NT2/D1 (cell line): ENCODE data around the gene SP100.

Source experiments
- DNase-seq: peaks from one replicate; pipeline ENCODE4 v3.0.0-alpha.2; 2011; ENCODE audit warnings: low read depth, low spot score
- H3K27me3 ChIP-seq: 2 replicates; pipeline ENCODE4 v1.6.0; 2011; ENCODE audit warnings: mild to moderate bottlenecking; ENCODE audit not compliant: insufficient read length, insufficient read depth
- H3K36me3 ChIP-seq: 2 replicates; pipeline ENCODE4 v1.6.1; 2011; ENCODE audit warnings: mild to moderate bottlenecking, low read length, mixed read lengths; ENCODE audit not compliant: insufficient read depth, insufficient read length
- H3K4me1 ChIP-seq: 2 replicates; pipeline ENCODE4 v1.5.1; 2011; ENCODE audit not compliant: insufficient read depth, insufficient read length
- H3K4me3 ChIP-seq: 2 replicates; pipeline ENCODE4 v1.5.1; 2011; ENCODE audit warnings: low read depth; ENCODE audit not compliant: insufficient read length
- H3K9ac ChIP-seq: 2 replicates; pipeline ENCODE4 v1.6.0; 2011; ENCODE audit warnings: low read depth; ENCODE audit not compliant: insufficient read length
- H3K9me3 ChIP-seq: 2 replicates; pipeline ENCODE4 v1.5.1; 2011; ENCODE audit warnings: mild to moderate bottlenecking, low read length; ENCODE audit not compliant: insufficient read depth
- SUZ12 ChIP-seq: IDR thresholded peaks from 2 replicates; pipeline ENCODE4 v1.6.1; 2011; ENCODE audit not compliant: insufficient read length, insufficient read depth; ENCODE audit errors: extremely low read depth
- YY1 ChIP-seq: IDR thresholded peaks from 2 replicates; pipeline ENCODE4 v1.6.1; 2011; ENCODE audit not compliant: insufficient read length, insufficient read depth
- ZNF274 ChIP-seq: IDR thresholded peaks from 2 replicates; pipeline ENCODE4 v1.6.1; 2011; ENCODE audit warnings: mild to moderate bottlenecking, low read depth, low read length

Gene SP100

GRCh38 chr2:230422149-230422548, 6.1 kb downstream of the SP100 start:
- no peak for DNase-seq
- TF ChIP-seq ZNF274 = no peak
- TF ChIP-seq YY1 = no peak
- TF ChIP-seq SUZ12 = no peak
- Histone ChIP-seq H3K4me3 (no peak overlapping the region), H3K27me3 (no peaks in the 10 kb centered on the region), H3K36me3 (no peaks in the 10 kb centered on the region), H3K9ac (no peak overlapping the region), H3K9me3 (no peaks in the 10 kb centered on the region), H3K4me1 (no peaks in the 10 kb centered on the region)

DNA sequence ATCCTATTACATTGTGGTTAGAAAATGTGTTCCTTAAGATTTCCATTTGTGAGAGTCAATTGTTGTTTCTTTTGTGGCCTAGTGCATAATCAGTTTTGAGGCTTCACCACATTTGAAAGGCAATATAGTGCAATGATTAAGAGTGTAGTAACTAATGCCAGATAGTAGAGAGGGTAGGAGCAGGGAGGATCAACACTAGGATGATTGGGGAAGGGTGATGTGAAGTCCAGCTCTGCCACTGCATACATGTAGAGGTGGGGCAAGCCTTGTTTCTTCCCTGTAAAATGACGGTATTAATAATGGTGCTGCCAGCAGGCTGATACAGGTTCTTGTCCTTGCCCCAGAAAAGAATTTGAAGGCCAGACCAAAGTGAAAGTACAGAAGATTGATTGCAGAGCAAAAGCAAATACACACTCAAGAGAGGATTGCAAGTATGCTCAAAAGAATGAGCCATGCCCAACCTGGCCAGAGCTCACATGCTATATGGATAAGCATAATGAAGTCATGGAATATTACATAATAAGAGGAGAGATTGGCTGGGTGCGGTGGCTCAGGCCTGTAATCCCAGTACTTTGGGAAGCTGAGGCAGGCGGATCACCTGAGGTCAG, 8.0 kb downstream of the SP100 start:
- TF ChIP-seq ZNF274 (no peak), YY1 (no peak), SUZ12 (no peak)
- H3K36me3 ChIP-seq = no peaks in the 10 kb centered on the region
- no peak overlapping the region for H3K4me3 ChIP-seq
- no peak for DNase-seq
- no peak overlapping the region for H3K9ac ChIP-seq
- H3K9me3 ChIP-seq = peaks cover 2% of the 10 kb centered on the region; the same call in 1 of the 2 replicates
- no peaks in the 10 kb centered on the region for H3K4me1 ChIP-seq
- no peaks in the 10 kb centered on the region for H3K27me3 ChIP-seq

GRCh38 chr2:230425377-230425776, 9.4 kb downstream of the SP100 start:
- Histone ChIP-seq H3K36me3 (no peaks in the 10 kb centered on the region), H3K27me3 (no peaks in the 10 kb centered on the region), H3K9ac (no peak overlapping the region), H3K9me3 (peaks cover 13% of the 10 kb centered on the region; the same call in 1 of the 2 replicates), H3K4me1 (no peaks in the 10 kb centered on the region), H3K4me3 (no peak overlapping the region)
- TF ChIP-seq SUZ12 (no peak), YY1 (no peak), ZNF274 (no peak)
- no peak for DNase-seq

DNA sequence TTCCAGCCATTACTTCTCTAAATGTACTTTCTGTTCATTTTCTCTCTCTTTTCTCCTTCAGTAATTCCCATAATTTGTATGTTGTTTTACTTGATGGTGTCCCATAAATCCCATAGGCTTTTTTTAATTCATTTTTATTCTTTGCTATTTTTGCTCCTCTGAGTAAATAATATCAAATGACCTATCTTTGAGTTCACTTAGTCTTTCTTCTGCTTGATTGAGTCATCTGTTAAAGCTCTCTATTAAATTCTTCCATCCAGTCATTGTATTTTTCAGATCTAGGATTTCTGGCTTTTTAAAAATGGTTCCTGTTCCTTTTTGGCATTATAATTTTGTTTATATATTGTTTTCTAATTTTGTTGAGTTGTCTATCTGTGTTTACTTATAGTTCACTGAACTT, 13.5 kb downstream of the SP100 start:
- H3K4me1 ChIP-seq = no peaks in the 10 kb centered on the region
- H3K36me3 ChIP-seq = no peaks in the 10 kb centered on the region
- TF ChIP-seq YY1 (no peak), SUZ12 (no peak), ZNF274 (no peak)

GRCh38 chr2:230430957-230431910, 15.2 kb downstream of the SP100 start:
- H3K36me3 ChIP-seq = no peaks in the 10 kb centered on the region
- no peaks in the 10 kb centered on the region for H3K4me1 ChIP-seq
- H3K9me3 ChIP-seq = peaks cover 18% of the 10 kb centered on the region; the same call in 1 of the 2 replicates
- no peaks in the 10 kb centered on the region for H3K27me3 ChIP-seq
- TF ChIP-seq SUZ12 (no peak), ZNF274 (no peak), YY1 (no peak)
- H3K4me3 ChIP-seq = no peak overlapping the region
- no peak overlapping the region for H3K9ac ChIP-seq
- no peak for DNase-seq

More for the DNA sequence above, 13.5 kb downstream of the SP100 start:
- DNase-seq = no peak
- Histone ChIP-seq H3K9ac (no peak overlapping the region), H3K27me3 (no peaks in the 10 kb centered on the region), H3K4me3 (no peak overlapping the region), H3K9me3 (peaks cover 18% of the 10 kb centered on the region; the same call in 1 of the 2 replicates)

GRCh38 chr2:230434677-230435324, 18.8 kb downstream of the SP100 start:
- H3K27me3 ChIP-seq = no peaks in the 10 kb centered on the region
- no peak overlapping the region for H3K9ac ChIP-seq
- H3K36me3 ChIP-seq = no peaks in the 10 kb centered on the region
- DNase-seq = no peak
- TF ChIP-seq ZNF274 (no peak), SUZ12 (no peak), YY1 (no peak)
- no peak overlapping the region for H3K4me3 ChIP-seq
- H3K4me1 ChIP-seq = no peaks in the 10 kb centered on the region
- H3K9me3 ChIP-seq = 0 out of 2 replicates have a peak, but pooled peaks cover 14% of the 10 kb centered on the region
